ENCODE measurements around the gene ZIC4. TPM values are rescaled to one million over a fixed set of nuclear protein-coding genes. Genes with fewer than 3 reads are reported as not detected.

The ZIC4 gene
- total and polyA plus RNA-seq, 3 donors from 2014 or later: 0.06 to 0.55 (median 0.31) TPM

- no peaks in the 10 kb centered on the region for H3K9me3 ChIP-seq
- DNase-seq: no peak
- TF ChIP-seq CTCF (IDR thresholded peaks at IDR 0.05) (no peak), POLR2A (IDR thresholded peaks at IDR 0.05) (no peak)
- WGBS, 2 donors: 5 to 9% methylated on average over 20 to 27 of the region's 27 CpGs
- peaks cover 2% of the 10 kb centered on the region for H3K4me1 ChIP-seq
- no peak overlapping the region for H3K4me3 ChIP-seq
- H3K27me3 ChIP-seq: no peaks in the 10 kb centered on the region
- intact Hi-C loops (cut with DNase I; ENCODE audit: low total_unique reads): no loop called here
- no peak overlapping the region for H3K27ac ChIP-seq
- H3K36me3 ChIP-seq (ENCODE audit: low read depth, missing control alignments): no peaks in the 10 kb centered on the region
Observed at GRCh38 chr3:147405231-147406027, 914 bp downstream of the ZIC4 start.

GRCh38 chr3:147404800-147405230 lies 1.5 kb downstream of the ZIC4 start:
- intact Hi-C loops (cut with DNase I; ENCODE audit: low total_unique reads): no loop called here
- no peaks in the 10 kb centered on the region for H3K36me3 ChIP-seq (ENCODE audit: low read depth, missing control alignments)
- no peak for TF ChIP-seq CTCF (IDR thresholded peaks at IDR 0.05)
- no peak for TF ChIP-seq POLR2A (IDR thresholded peaks at IDR 0.05)
- H3K9me3 ChIP-seq: no peaks in the 10 kb centered on the region
- no peaks in the 10 kb centered on the region for H3K27me3 ChIP-seq
- H3K4me1 ChIP-seq: no peaks in the 10 kb centered on the region
- no peak overlapping the region for H3K4me3 ChIP-seq
- H3K27ac ChIP-seq: no peak overlapping the region
- WGBS, 2 donors: 16% methylated on average over 16 of the region's 16 CpGs
- DNase-seq: no peak

- intact Hi-C loops (cut with DNase I; ENCODE audit: low total_unique reads): no loop called here
- WGBS, 2 donors: 37 to 51% methylated on average over 7 to 11 of the region's 11 CpGs
- TF ChIP-seq CTCF (IDR thresholded peaks at IDR 0.05): no peak
- no peak for TF ChIP-seq POLR2A (IDR thresholded peaks at IDR 0.05)
- no peak for DNase-seq
- Histone ChIP-seq H3K36me3 (ENCODE audit: low read depth, missing control alignments) (no peaks in the 10 kb centered on the region), H3K4me3 (no peak overlapping the region), H3K27ac (no peak overlapping the region), H3K4me1 (no peaks in the 10 kb centered on the region), H3K9me3 (no peaks in the 10 kb centered on the region), H3K27me3 (no peaks in the 10 kb centered on the region)
Observed at GRCh38 chr3:147404000-147404799, 2.1 kb downstream of the ZIC4 start.

- Histone ChIP-seq H3K27me3 (no peaks in the 10 kb centered on the region), H3K4me3 (no peak overlapping the region), H3K27ac (no peak overlapping the region), H3K9me3 (no peaks in the 10 kb centered on the region), H3K4me1 (no peaks in the 10 kb centered on the region), H3K36me3 (ENCODE audit: low read depth, missing control alignments) (no peaks in the 10 kb centered on the region)
- no peak for DNase-seq
- intact Hi-C loops (cut with DNase I; ENCODE audit: low total_unique reads): no loop called here
- no peak for TF ChIP-seq POLR2A (IDR thresholded peaks at IDR 0.05)
- TF ChIP-seq CTCF (IDR thresholded peaks at IDR 0.05): no peak
- WGBS, 2 donors: 71 to 72% methylated on average over 5 of the region's 5 CpGs
Observed at GRCh38 chr3:147403511-147403910, 2.8 kb downstream of the ZIC4 start.
